Lower lobe of right lung (tissue), 2 donors: ENCODE data around the gene ARL5A. TPM values are rescaled to one million over a fixed set of nuclear protein-coding genes. Genes with fewer than 3 reads are reported as not detected.

Source experiments
- ATAC-seq, 2 donors: fragments of 200-7000 bp; cut with Tn5 transposase; one replicate each; pipeline ENCODE4 v1.9.1; 2020 to 2022; ENCODE audit warnings: mild to moderate bottlenecking in 2 of 2, moderate library complexity in 2 of 2
- DNase-seq: peaks from one replicate; pipeline ENCODE4 v3.0.0-alpha.2; 2020
- H3K27ac ChIP-seq: fragments of 200-600 bp; one replicate; pipeline ENCODE4 v1.8.0; 2022
- H3K27me3 ChIP-seq: fragments of 200-600 bp; one replicate; pipeline ENCODE4 v1.8.0; 2022; ENCODE audit warnings: low read depth
- H3K36me3 ChIP-seq: fragments of 200-600 bp; one replicate; pipeline ENCODE4 v1.8.0; 2022; ENCODE audit warnings: mild to moderate bottlenecking
- H3K4me1 ChIP-seq: fragments of 200-600 bp; one replicate; pipeline ENCODE4 v1.8.0; 2022
- H3K4me3 ChIP-seq: fragments of 200-600 bp; one replicate; pipeline ENCODE4 v1.8.0; 2022; ENCODE audit warnings: mild to moderate bottlenecking
- H3K9me3 ChIP-seq: fragments of 200-600 bp; one replicate; pipeline ENCODE4 v1.8.0; 2022
- intact Hi-C: fragments of 100-400 bp; cut with DNase I; formaldehyde crosslinking; loops from one replicate; pipeline ENCODE4 v1.11.0; 2022
- total RNA-seq: library from RNA; stranded (reverse); fragmentation: NEBNext Ultra II Directional; extraction: Animal tissue kit (Norgen Biotek cat#: 25700); gene quantifications from one replicate; pipeline ENCODE4 v1.2.1, GENCODE V29; 2021
- TF ChIP-seq, protein P1 (sequence below): fragments of 200-600 bp; IDR thresholded peaks from one replicate; pipeline ENCODE4 v1.8.0; 2022; ENCODE audit warnings: antibody characterized with exemption, mild to moderate bottlenecking
- donor health status: DM: no; HTN: yes; CAD: no; lungs with severe emphysema.

The ARL5A gene
- total RNA-seq, 1 donor from 2014 or later, result 52.3 TPM

DNA sequence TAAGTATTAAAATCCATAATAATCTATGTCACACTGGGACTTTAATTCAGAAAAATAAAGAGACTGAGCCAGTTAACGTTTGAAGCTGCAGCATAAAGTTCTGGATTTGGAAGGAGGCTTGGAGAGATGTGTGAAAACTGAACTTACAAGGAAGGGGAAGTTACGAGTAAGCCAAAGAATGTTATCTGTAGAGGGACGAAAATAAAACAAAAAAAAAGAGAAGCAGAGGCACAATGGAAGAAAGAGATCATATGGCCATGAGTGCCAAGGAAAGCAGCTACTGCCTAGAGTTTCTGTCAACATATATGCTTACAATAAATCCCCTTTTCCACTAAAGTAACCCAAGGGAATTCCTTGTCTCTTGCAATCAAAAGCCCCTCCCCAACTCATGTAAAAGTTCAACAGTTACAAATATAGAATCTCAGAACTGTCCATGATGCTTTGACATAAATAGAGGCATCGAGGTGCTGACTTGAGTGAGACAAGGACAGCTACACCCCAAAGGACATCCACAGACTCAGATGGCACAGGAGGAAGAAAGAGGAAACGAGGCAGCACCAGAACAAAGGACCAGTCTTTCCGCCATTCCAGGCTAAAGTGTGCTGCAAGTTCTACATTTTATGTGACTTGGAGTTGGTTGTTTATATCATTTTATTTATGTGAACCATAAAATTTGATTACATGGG is 16.1 kb upstream of the ARL5A start:
- DNase-seq (no peak), ATAC-seq (no peak)
- H3K4me1 ChIP-seq, result peaks cover 8% of the 10 kb centered on the region
- TF ChIP-seq, protein P1, sequence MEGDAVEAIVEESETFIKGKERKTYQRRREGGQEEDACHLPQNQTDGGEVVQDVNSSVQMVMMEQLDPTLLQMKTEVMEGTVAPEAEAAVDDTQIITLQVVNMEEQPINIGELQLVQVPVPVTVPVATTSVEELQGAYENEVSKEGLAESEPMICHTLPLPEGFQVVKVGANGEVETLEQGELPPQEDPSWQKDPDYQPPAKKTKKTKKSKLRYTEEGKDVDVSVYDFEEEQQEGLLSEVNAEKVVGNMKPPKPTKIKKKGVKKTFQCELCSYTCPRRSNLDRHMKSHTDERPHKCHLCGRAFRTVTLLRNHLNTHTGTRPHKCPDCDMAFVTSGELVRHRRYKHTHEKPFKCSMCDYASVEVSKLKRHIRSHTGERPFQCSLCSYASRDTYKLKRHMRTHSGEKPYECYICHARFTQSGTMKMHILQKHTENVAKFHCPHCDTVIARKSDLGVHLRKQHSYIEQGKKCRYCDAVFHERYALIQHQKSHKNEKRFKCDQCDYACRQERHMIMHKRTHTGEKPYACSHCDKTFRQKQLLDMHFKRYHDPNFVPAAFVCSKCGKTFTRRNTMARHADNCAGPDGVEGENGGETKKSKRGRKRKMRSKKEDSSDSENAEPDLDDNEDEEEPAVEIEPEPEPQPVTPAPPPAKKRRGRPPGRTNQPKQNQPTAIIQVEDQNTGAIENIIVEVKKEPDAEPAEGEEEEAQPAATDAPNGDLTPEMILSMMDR, result no peak
- H3K9me3 ChIP-seq, result no peaks in the 10 kb centered on the region
- no peak overlapping the region for H3K27ac ChIP-seq
- no peak overlapping the region for H3K4me3 ChIP-seq
- H3K36me3 ChIP-seq, result no peaks in the 10 kb centered on the region
- no peaks in the 10 kb centered on the region for H3K27me3 ChIP-seq
- intact Hi-C loops, result no loop called here

DNA sequence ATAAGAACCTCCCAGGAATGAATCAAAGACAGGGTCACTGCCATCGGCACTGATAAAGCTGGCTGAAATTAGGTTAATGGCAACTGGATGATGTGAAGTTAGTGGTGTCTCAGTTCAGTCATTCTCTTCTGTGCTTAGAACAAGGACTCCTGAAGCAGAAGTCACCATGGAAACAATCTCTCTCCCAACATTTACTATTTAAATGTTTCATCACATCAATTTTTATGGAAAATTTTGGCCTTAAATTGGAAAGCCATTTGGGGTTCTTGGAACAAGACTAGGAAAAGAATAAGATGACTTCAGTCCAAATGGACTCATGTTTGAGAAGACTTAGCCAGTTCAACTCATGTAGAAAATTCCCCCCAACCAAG is 15.5 kb upstream of the ARL5A start:
- Histone ChIP-seq H3K4me1 (peaks cover 8% of the 10 kb centered on the region), H3K4me3 (no peak overlapping the region), H3K9me3 (no peaks in the 10 kb centered on the region), H3K36me3 (no peaks in the 10 kb centered on the region), H3K27ac (no peak overlapping the region), H3K27me3 (no peaks in the 10 kb centered on the region)
- ATAC-seq (no peak), DNase-seq (no peak)
- TF ChIP-seq, protein P1, result no peak
- intact Hi-C loops, result no loop called here

GRCh38 chr2:151842830-151843690 is 14.8 kb upstream of the ARL5A start:
- Histone ChIP-seq H3K36me3 (no peaks in the 10 kb centered on the region), H3K4me1 (peaks cover 8% of the 10 kb centered on the region), H3K4me3 (no peak overlapping the region), H3K27ac (no peak overlapping the region), H3K9me3 (no peaks in the 10 kb centered on the region), H3K27me3 (no peaks in the 10 kb centered on the region)
- ATAC-seq, result no peak
- TF ChIP-seq, protein P1, result no peak
- intact Hi-C loops, result no loop called here
- DNase-seq, result no peak

GRCh38 chr2:151841047-151841424 is 12.8 kb upstream of the ARL5A start:
- H3K4me1 ChIP-seq, result peaks cover 8% of the 10 kb centered on the region
- TF ChIP-seq, protein P1, result no peak
- no peaks in the 10 kb centered on the region for H3K27me3 ChIP-seq
- intact Hi-C loops, result no loop called here
- H3K36me3 ChIP-seq, result no peaks in the 10 kb centered on the region
- DNase-seq (no peak), ATAC-seq (peak; percentile 17 to 21)
- H3K9me3 ChIP-seq, result no peaks in the 10 kb centered on the region
- H3K4me3 ChIP-seq, result no peak overlapping the region
- H3K27ac ChIP-seq, result no peak overlapping the region

- Histone ChIP-seq H3K27me3 (no peaks in the 10 kb centered on the region), H3K9me3 (no peaks in the 10 kb centered on the region), H3K4me1 (peaks cover 8% of the 10 kb centered on the region), H3K4me3 (no peak overlapping the region), H3K27ac (no peak overlapping the region), H3K36me3 (no peaks in the 10 kb centered on the region)
- TF ChIP-seq, protein P1, result no peak
- peak; percentile 28 to 60 for ATAC-seq
- intact Hi-C loops, result no loop called here
- no peak for DNase-seq
These were observed 12.2 kb upstream of the ARL5A start for GRCh38 chr2:151840216-151841046.
